GM18507 (cell line): ENCODE measurements around the gene FBXL13.
"Not testable (repeated sequence)": the region's sequence is repeated elsewhere in the genome, so short reads cannot be mapped to it uniquely, and the experiment has no call there.

Experiments used
- DNase-seq: peaks from one replicate; pipeline ENCODE4 v3.0.0; 2011; ENCODE audit warnings: low read depth; ENCODE audit not compliant: insufficient read length; ENCODE audit errors: extremely low spot score
- FAIRE-seq: peaks from 2 replicates; lab custom pipeline; 2011; peaks lifted over from hg19 to GRCh38; lab: Jason Lieb, UNC

FBXL13 gene

GRCh38 chr7:103034318-103034717 lies 40.3 kb downstream of the FBXL13 start:
- not testable (repeated sequence) for DNase-seq, FAIRE-seq

- FAIRE-seq (no peak), DNase-seq (no peak)
Measured at GRCh38 chr7:103031781-103032180, 42.8 kb downstream of the FBXL13 start.

- FAIRE-seq (no peak), DNase-seq (no peak)
Measured at GRCh38 chr7:103031024-103031423, 43.6 kb downstream of the FBXL13 start.

- peak; percentile 21 for FAIRE-seq
Measured at GRCh38 chr7:103025341-103025740, 49.3 kb downstream of the FBXL13 start.

GRCh38 chr7:103023578-103023977 lies 51.0 kb downstream of the FBXL13 start:
- not testable (repeated sequence) for FAIRE-seq, DNase-seq

More at GRCh38 chr7:103025341-103025740, 49.3 kb downstream of the FBXL13 start:
- no peak for DNase-seq

- not testable (repeated sequence) for FAIRE-seq, DNase-seq
Measured at GRCh38 chr7:103021490-103021889, 53.1 kb downstream of the FBXL13 start.

- not testable (repeated sequence) for FAIRE-seq, DNase-seq
Measured at GRCh38 chr7:103020876-103021275, 53.7 kb downstream of the FBXL13 start.

- FAIRE-seq, DNase-seq: not testable (repeated sequence)
Measured at GRCh38 chr7:103018295-103018694, 56.3 kb downstream of the FBXL13 start.

- DNase-seq (no peak), FAIRE-seq (no peak)
Measured at GRCh38 chr7:103011650-103012049, 62.9 kb downstream of the FBXL13 start.

- DNase-seq (no peak), FAIRE-seq (no peak)
Measured at GRCh38 chr7:103010211-103010610, 64.4 kb downstream of the FBXL13 start.

GRCh38 chr7:103009466-103010185 lies 65.0 kb downstream of the FBXL13 start:
- DNase-seq (no peak), FAIRE-seq (no peak)

- no peak for FAIRE-seq
- no peak for DNase-seq
Measured at GRCh38 chr7:103003004-103003403, 71.6 kb downstream of the FBXL13 start.

- DNase-seq: no peak
- FAIRE-seq: no peak
Measured at GRCh38 chr7:103001210-103001609, 73.4 kb downstream of the FBXL13 start.

GRCh38 chr7:102996957-102997356 lies 77.6 kb downstream of the FBXL13 start:
- DNase-seq (no peak), FAIRE-seq (no peak)

GRCh38 chr7:102995609-102996008 lies 79.0 kb downstream of the FBXL13 start:
- not testable (repeated sequence) for DNase-seq, FAIRE-seq

- no peak for DNase-seq
- FAIRE-seq: no peak
Measured at GRCh38 chr7:102994567-102994966, 80.0 kb downstream of the FBXL13 start.

- no peak for FAIRE-seq
- DNase-seq: no peak
Measured at GRCh38 chr7:102993718-102994029, 80.9 kb downstream of the FBXL13 start.

- no peak for FAIRE-seq
Measured at GRCh38 chr7:102992938-102993717, 81.5 kb downstream of the FBXL13 start.

GRCh38 chr7:102992509-102992937 lies 82.1 kb downstream of the FBXL13 start:
- FAIRE-seq (no peak), DNase-seq (no peak)

More at GRCh38 chr7:102992938-102993717, 81.5 kb downstream of the FBXL13 start:
- no peak for DNase-seq

- FAIRE-seq (no peak), DNase-seq (no peak)
Measured at GRCh38 chr7:102991540-102992214, 82.9 kb downstream of the FBXL13 start.
